ENCODE measurements around the gene GRAMD4. TPM values are rescaled to one million over a fixed set of nuclear protein-coding genes. Genes with fewer than 3 reads are reported as not detected.

The GRAMD4 gene
- total and polyA plus RNA-seq, 3 donors from 2014 or later, result 20.8 to 81.5 (median 61.2) TPM

DNA sequence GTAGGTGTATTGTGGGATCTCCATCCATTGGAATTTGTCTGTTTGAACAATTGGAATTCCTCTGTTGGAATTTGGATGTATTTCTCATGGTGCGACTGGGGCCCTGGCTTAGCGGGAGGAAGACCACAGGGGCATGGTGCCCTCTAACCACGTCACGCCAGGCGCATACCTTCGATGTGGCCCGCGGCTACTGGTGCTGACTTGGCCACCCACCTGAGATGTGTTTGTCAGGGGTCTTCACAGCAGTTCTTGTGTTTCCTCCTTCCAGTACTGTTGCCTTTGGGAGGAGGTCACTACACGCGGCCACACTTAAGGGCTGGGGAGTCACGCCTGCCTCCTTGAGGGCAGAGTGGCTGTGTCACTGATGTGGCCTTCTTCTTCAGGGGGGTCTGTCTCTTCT lies 36.6 kb upstream of the GRAMD4 start:
- 92 to 96% methylated on average over 11 of the region's 11 CpGs for WGBS, 2 donors
- no peak for DNase-seq
- TF ChIP-seq POLR2A (IDR thresholded peaks at IDR 0.05), result no peak
- TF ChIP-seq, protein P1, sequence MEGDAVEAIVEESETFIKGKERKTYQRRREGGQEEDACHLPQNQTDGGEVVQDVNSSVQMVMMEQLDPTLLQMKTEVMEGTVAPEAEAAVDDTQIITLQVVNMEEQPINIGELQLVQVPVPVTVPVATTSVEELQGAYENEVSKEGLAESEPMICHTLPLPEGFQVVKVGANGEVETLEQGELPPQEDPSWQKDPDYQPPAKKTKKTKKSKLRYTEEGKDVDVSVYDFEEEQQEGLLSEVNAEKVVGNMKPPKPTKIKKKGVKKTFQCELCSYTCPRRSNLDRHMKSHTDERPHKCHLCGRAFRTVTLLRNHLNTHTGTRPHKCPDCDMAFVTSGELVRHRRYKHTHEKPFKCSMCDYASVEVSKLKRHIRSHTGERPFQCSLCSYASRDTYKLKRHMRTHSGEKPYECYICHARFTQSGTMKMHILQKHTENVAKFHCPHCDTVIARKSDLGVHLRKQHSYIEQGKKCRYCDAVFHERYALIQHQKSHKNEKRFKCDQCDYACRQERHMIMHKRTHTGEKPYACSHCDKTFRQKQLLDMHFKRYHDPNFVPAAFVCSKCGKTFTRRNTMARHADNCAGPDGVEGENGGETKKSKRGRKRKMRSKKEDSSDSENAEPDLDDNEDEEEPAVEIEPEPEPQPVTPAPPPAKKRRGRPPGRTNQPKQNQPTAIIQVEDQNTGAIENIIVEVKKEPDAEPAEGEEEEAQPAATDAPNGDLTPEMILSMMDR (IDR thresholded peaks at IDR 0.05), result no peak
- H3K36me3 ChIP-seq (ENCODE audit: low read depth, missing control alignments), result no peaks in the 10 kb centered on the region
- no peak overlapping the region for H3K4me3 ChIP-seq
- peaks cover 2% of the 10 kb centered on the region for H3K4me1 ChIP-seq
- H3K27ac ChIP-seq, result no peak overlapping the region
- no peaks in the 10 kb centered on the region for H3K27me3 ChIP-seq
- intact Hi-C loops (cut with DNase I; ENCODE audit: low total_unique reads), result no loop called here
- no peaks in the 10 kb centered on the region for H3K9me3 ChIP-seq

DNA sequence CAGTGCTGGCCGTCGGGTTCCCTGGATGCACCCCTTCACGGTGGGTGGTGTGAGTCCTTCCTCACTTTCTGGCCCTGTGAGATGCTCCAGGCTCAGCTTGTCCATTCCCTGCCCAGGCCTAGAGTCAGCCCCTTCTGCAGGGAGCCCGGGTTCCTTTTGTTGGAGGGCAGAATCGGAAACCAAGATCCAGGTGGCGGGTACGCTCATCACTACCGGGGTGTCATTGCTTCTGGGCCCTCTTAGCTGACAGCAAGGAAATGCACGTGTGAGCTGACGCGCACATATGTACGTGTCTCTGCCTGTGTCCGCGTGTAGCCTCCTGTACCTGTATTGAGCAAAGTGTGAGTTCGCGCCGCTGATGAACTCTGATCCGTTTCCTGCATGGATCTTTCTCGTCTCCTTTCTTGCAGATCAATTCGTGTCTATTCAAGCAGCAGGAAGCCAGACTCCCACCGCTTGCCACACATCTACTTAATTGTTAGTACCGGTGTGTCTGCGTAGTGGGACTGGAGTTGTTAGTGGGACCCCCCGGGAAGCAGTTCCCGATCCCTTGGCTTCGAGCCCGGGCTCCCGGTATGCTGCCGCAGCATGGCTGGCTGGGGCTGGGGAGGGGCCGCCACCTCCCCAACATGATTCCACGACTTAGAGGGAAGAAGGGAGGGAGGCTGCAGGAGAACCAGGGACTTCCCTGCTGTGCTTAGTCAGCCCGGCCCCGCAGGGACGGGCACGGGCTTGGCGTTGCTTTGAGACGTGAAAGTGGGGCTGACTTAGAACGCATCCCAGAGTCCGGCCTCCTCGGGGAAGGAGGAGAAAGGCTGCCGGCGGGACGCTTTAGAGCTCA lies 35.9 kb upstream of the GRAMD4 start:
- H3K27ac ChIP-seq, result no peak overlapping the region
- no peaks in the 10 kb centered on the region for H3K36me3 ChIP-seq (ENCODE audit: low read depth, missing control alignments)
- intact Hi-C loops (cut with DNase I; ENCODE audit: low total_unique reads), result no loop called here
- no peaks in the 10 kb centered on the region for H3K9me3 ChIP-seq
- 79 to 89% methylated on average over 27 to 43 of the region's 43 CpGs for WGBS, 2 donors
- H3K4me1 ChIP-seq, result peaks cover 2% of the 10 kb centered on the region
- DNase-seq, result no peak
- no peaks in the 10 kb centered on the region for H3K27me3 ChIP-seq
- no peak overlapping the region for H3K4me3 ChIP-seq
- TF ChIP-seq, protein P1 (IDR thresholded peaks at IDR 0.05), result no peak
- TF ChIP-seq POLR2A (IDR thresholded peaks at IDR 0.05), result no peak

DNA sequence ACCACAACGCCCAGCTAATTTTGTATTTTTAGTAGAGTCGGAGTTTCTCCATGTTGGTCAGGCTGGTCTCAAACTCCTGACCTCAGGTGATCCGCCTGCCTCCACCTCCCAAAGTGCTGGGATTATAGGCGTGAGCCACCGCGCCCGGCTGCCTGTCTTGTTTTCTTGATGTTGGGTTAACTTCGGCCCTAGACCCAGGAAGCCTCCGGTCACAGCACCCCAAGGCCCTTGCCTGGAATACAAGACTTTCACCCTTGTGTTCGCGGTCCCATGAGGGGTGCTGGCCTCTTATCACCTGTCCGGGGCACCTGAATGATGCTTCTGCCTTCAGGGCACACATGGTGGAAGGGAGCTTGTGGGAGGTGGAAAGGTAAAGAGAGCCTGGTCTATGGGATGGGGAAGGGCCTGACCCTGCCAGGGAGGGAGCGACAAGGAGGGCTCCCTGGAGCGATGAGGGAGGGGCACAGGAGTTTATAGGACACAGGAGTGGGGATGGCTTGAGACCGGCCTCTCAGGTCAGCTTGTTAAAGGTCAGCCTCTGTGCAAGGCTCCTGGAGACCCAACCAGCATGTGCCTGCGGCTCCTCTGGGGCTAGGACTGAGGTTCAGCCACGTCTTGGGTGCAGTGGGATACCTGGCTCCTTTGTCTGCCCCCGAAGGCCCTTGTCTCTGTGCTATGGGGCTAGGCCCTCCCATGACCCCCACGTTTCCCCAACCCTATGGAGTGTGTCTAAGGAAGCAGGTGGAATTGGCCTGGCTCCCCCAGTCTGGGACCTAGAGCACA lies 34.7 kb upstream of the GRAMD4 start:
- Histone ChIP-seq H3K4me1 (peaks cover 2% of the 10 kb centered on the region), H3K27me3 (no peaks in the 10 kb centered on the region), H3K36me3 (ENCODE audit: low read depth, missing control alignments) (no peaks in the 10 kb centered on the region), H3K4me3 (no peak overlapping the region), H3K9me3 (no peaks in the 10 kb centered on the region), H3K27ac (no peak overlapping the region)
- no peak for DNase-seq
- TF ChIP-seq POLR2A (IDR thresholded peaks at IDR 0.05), result no peak
- TF ChIP-seq, protein P1 (IDR thresholded peaks at IDR 0.05), result no peak
- WGBS, 2 donors, result 91 to 93% methylated on average over 18 to 19 of the region's 19 CpGs
- intact Hi-C loops (cut with DNase I; ENCODE audit: low total_unique reads), result no loop called here

DNA sequence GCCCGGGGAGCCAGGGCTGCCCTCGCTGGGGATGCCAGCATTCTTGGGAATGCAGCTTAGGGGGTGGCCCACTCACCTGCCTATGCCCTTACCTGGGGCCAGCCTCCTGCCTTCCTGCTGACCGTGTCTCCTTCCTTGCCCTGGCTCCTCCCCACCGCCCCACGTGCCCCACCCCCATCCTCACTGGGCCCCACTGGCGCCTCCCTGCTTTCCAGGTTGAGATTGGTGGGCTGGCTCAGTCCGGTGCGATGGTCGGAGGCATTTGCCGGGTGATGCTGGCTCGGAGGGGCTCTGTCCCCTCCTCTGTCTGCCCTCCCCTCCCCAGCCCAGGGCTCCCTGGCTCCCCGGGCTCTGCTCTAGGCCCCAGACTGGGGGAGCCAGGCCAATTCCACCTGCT lies 34.1 kb upstream of the GRAMD4 start:
- intact Hi-C loops (cut with DNase I; ENCODE audit: low total_unique reads), result no loop called here
- H3K4me1 ChIP-seq, result peaks cover 2% of the 10 kb centered on the region
- 90% methylated on average over 9 to 12 of the region's 12 CpGs for WGBS, 2 donors

More for the DNA sequence above, 34.1 kb upstream of the GRAMD4 start:
- H3K27ac ChIP-seq, result no peak overlapping the region
- no peak for DNase-seq
- TF ChIP-seq, protein P1 (IDR thresholded peaks at IDR 0.05), result no peak
- TF ChIP-seq POLR2A (IDR thresholded peaks at IDR 0.05), result no peak
- H3K9me3 ChIP-seq, result no peaks in the 10 kb centered on the region
- no peaks in the 10 kb centered on the region for H3K27me3 ChIP-seq
- H3K36me3 ChIP-seq (ENCODE audit: low read depth, missing control alignments), result no peaks in the 10 kb centered on the region
- no peak overlapping the region for H3K4me3 ChIP-seq

All from testis (tissue), 3 donors.